IMR-90 (cell line): ENCODE results near the gene FRMD5. TPM values are rescaled to one million over a fixed set of nuclear protein-coding genes. Genes with fewer than 3 reads are reported as not detected.

Source experiments
- ATAC-seq: fragments of 200-7000 bp; cut with Tn5 transposase; 2 replicates; pipeline ENCODE4 v1.9.1; 2020; ENCODE audit warnings: low read depth, mild to moderate bottlenecking, moderate library complexity
- BruUV-seq: library from RNA; stranded (reverse); fragments of 400-500 nt; replicated peaks from 2 replicates; lab custom pipeline; 2021; lab: Mats Ljungman, UMichigan
- CTCF ChIA-PET: fragments of 300-600 bp; formaldehyde crosslinking; extraction: SDS; loops from one replicate; lab custom pipeline; 2021; ENCODE audit warnings: antibody characterized with exemption; lab: Yijun Ruan, JAX
- POLR2A ChIA-PET: fragments of 300-600 bp; sonication (Branson Sonifier 250); formaldehyde crosslinking; loops from one replicate; lab custom pipeline; 2022; ENCODE audit warnings: antibody characterized with exemption; ENCODE audit not compliant: unreplicated experiment; lab: Charles Lee
- DNase-seq: peaks from one replicate; pipeline ENCODE4 v3.0.0; 2013
- H2AFZ ChIP-seq: replicated peaks from 2 replicates; pipeline ENCODE3; 2013; ENCODE audit warnings: low read length, mild to moderate bottlenecking; ENCODE audit not compliant: poor library complexity
- H2AK5ac ChIP-seq: 2 replicates; pipeline ENCODE4 v1.6.1; 2013; ENCODE audit warnings: low read depth, low read length, inconsistent platforms
- H2AK9ac ChIP-seq: replicated peaks from 2 replicates; pipeline ENCODE3; 2013; ENCODE audit warnings: mild to moderate bottlenecking, low read depth, low read length, moderate library complexity; ENCODE audit not compliant: poor library complexity
- H2BK120ac ChIP-seq: 2 replicates; pipeline ENCODE4 v1.6.1; 2013; ENCODE audit warnings: low read depth, low read length, inconsistent platforms
- H2BK15ac ChIP-seq: 3 replicates; pipeline ENCODE4 v1.6.1; 2013; ENCODE audit warnings: low read depth, low read length, inconsistent platforms
- H2BK20ac ChIP-seq: 2 replicates; pipeline ENCODE4 v1.6.1; 2013; ENCODE audit warnings: low read depth, mild to moderate bottlenecking, inconsistent platforms, low read length, moderate library complexity
- H2BK5ac ChIP-seq: 2 replicates; pipeline ENCODE4 v1.6.1; 2013; ENCODE audit warnings: mild to moderate bottlenecking, low read depth, low read length, inconsistent platforms; ENCODE audit not compliant: poor library complexity, severe bottlenecking
- H3K14ac ChIP-seq: replicated peaks from 2 replicates; pipeline ENCODE4 v1.6.1; 2013; ENCODE audit warnings: low read depth, low read length, inconsistent platforms
- H3K18ac ChIP-seq: 2 replicates; pipeline ENCODE4 v1.6.1; 2013; ENCODE audit warnings: low read depth, low read length, control low read depth
- H3K23ac ChIP-seq: 2 replicates; pipeline ENCODE4 v1.6.1; 2013; ENCODE audit warnings: low read depth, low read length, inconsistent platforms
- H3K27ac ChIP-seq: 2 replicates; pipeline ENCODE4 v1.5.1; 2013; ENCODE audit warnings: mild to moderate bottlenecking, control low read depth, low read length; ENCODE audit not compliant: insufficient read depth
- H3K27me3 ChIP-seq: 2 replicates; pipeline ENCODE4 v1.6.1; 2013; ENCODE audit warnings: low read length; ENCODE audit not compliant: control insufficient read depth, insufficient read depth
- H3K36me3 ChIP-seq: 2 replicates; pipeline ENCODE4 v1.6.1; 2013; ENCODE audit warnings: low read length, mixed read lengths; ENCODE audit not compliant: control insufficient read depth, insufficient read depth
- H3K4ac ChIP-seq: 2 replicates; pipeline ENCODE4 v1.6.1; 2013; ENCODE audit warnings: low read depth, low read length, inconsistent platforms
- H3K4me1 ChIP-seq: 2 replicates; pipeline ENCODE4 v1.6.1; 2013; ENCODE audit warnings: low read length, mixed read lengths; ENCODE audit not compliant: control insufficient read depth, insufficient read depth
- H3K4me2 ChIP-seq: 2 replicates; pipeline ENCODE4 v1.6.1; 2013; ENCODE audit warnings: low read depth, mild to moderate bottlenecking, control low read depth, low read length, moderate library complexity
- H3K4me3 ChIP-seq: 2 replicates; pipeline ENCODE4 v1.5.1; 2013; ENCODE audit warnings: low read depth, mild to moderate bottlenecking, control low read depth, low read length, moderate library complexity; ENCODE audit not compliant: insufficient read depth
- H3K56ac ChIP-seq: 2 replicates; pipeline ENCODE4 v1.6.1; 2013; ENCODE audit warnings: low read length, inconsistent platforms; ENCODE audit not compliant: insufficient read depth; ENCODE audit errors: extremely low read depth
- H3K79me1 ChIP-seq, 2 experiments: 2 replicates each; pipeline ENCODE4 v1.6.1; 2013; ENCODE audit warnings: low read length in 2 of 2, inconsistent platforms in 1 of 2, low read depth in 1 of 2
- H3K9ac ChIP-seq: 2 replicates; pipeline ENCODE4 v1.6.1; 2013; ENCODE audit warnings: low read depth, low read length, control low read depth
- H3K9me1 ChIP-seq: 2 replicates; pipeline ENCODE4 v1.6.1; 2013; ENCODE audit warnings: low read length, inconsistent platforms; ENCODE audit not compliant: insufficient read depth
- H3K9me3 ChIP-seq: 2 replicates; pipeline ENCODE4 v1.6.1; 2013; ENCODE audit warnings: low read length; ENCODE audit not compliant: control insufficient read depth, insufficient read depth
- H4K20me1 ChIP-seq: 2 replicates; pipeline ENCODE4 v1.6.1; 2013; ENCODE audit warnings: low read length, inconsistent platforms; ENCODE audit not compliant: insufficient read depth
- H4K5ac ChIP-seq: 2 replicates; pipeline ENCODE4 v1.6.1; 2013; ENCODE audit warnings: mild to moderate bottlenecking, low read depth, low read length, control low read depth
- H4K8ac ChIP-seq, 2 experiments: 2 replicates each; pipeline ENCODE4 v1.6.1; 2013; ENCODE audit warnings: low read depth in 2 of 2, low read length in 2 of 2, control low read depth in 1 of 2, inconsistent platforms in 1 of 2
- H4K91ac ChIP-seq: 2 replicates; pipeline ENCODE4 v1.6.1; 2013; ENCODE audit warnings: low read depth, low read length, inconsistent platforms; ENCODE audit not compliant: insufficient read depth
- CHD1 ChIP-seq: IDR thresholded peaks from 2 replicates; pipeline ENCODE4 v1.6.1; 2012; ENCODE audit warnings: low read depth, low read length, improper control_type of control experiment
- CTCF ChIP-seq: conservative IDR thresholded peaks from 2 replicates; pipeline ENCODE4 v1.5.1; 2012; ENCODE audit warnings: mild to moderate bottlenecking, low read depth, low read length, improper control_type of control experiment
- FOS ChIP-seq: fragments of 150-350 bp; IDR thresholded peaks from 2 replicates; pipeline ENCODE4 v1.6.1; 2016; ENCODE audit warnings: low read depth, low read length
- MAFK ChIP-seq: IDR thresholded peaks from 2 replicates; pipeline ENCODE4 v1.6.1; 2012; ENCODE audit warnings: low read depth, low read length, improper control_type of control experiment
- MXI1 ChIP-seq: IDR thresholded peaks from 2 replicates; pipeline ENCODE4 v1.6.1; 2012; ENCODE audit warnings: low read depth, mild to moderate bottlenecking, low read length, moderate library complexity, borderline replicate concordance
- RAD21 ChIP-seq: IDR thresholded peaks from 2 replicates; pipeline ENCODE4 v1.6.1; 2012; ENCODE audit warnings: low read length, improper control_type of control experiment
- RCOR1 ChIP-seq: IDR thresholded peaks from 2 replicates; pipeline ENCODE4 v1.6.1; 2012; ENCODE audit warnings: mild to moderate bottlenecking, low read length, improper control_type of control experiment; ENCODE audit not compliant: insufficient replicate concordance
- RFX5 ChIP-seq: IDR thresholded peaks from 2 replicates; pipeline ENCODE4 v1.8.0; 2012; ENCODE audit warnings: low read depth, mild to moderate bottlenecking, low read length, moderate library complexity
- USF2 ChIP-seq: fragments of 150-350 bp; IDR thresholded peaks from 2 replicates; pipeline ENCODE4 v1.6.1; 2017; ENCODE audit warnings: mild to moderate bottlenecking, antibody characterized with exemption, low read length, low read depth
- WGBS, 2 experiments: methylation state at CpG; one replicate each; pipeline versions ENCODE4 v1.1.5 to v1.1.7; 2013; ENCODE audit warnings: missing lambda C conversion rate in 2 of 2; ENCODE audit not compliant: insufficient read length in 1 of 2; ENCODE audit errors: extremely low coverage in 2 of 2; 5-methylcytosine and 5-hydroxymethylcytosine counted together
- dilution Hi-C: fragments of 300-500 bp; cut with HindIII; formaldehyde crosslinking; loops from one replicate; pipeline ENCODE4 v1.14.3; 2018; ENCODE audit warnings: low sequenced_read_pairs; ENCODE audit not compliant: unreplicated experiment
- in situ Hi-C: fragments of 300-500 bp; cut with MboI; formaldehyde crosslinking; loops from 3 replicates; pipeline ENCODE4 v1.14.3; 2019; ENCODE audit warnings: low sequenced_read_pairs, inconsistent platforms, mixed read lengths
- intact Hi-C: fragments of 100-400 bp; cut with micrococcal nuclease; formaldehyde crosslinking; loops from 2 replicates; pipeline ENCODE4 v1.10.0; 2022
- polyA plus RNA-seq, 3 experiments: library from polyadenylated mRNA; depleted of rRNA; stranded (reverse); fragments of >200 nt; gene quantifications; 2 replicates each; pipeline ENCODE4 v1.2.3, GENCODE V29; 2012; ENCODE audit warnings: low replicate concordance in 1 of 3
- total RNA-seq: library from RNA; depleted of rRNA; stranded (reverse); fragments of >200 nt; gene quantifications from 2 replicates; pipeline ENCODE4 v1.2.3, GENCODE V29; 2012

The FRMD5 gene
- total and polyA plus RNA-seq, 2 of the 4 experiments (the other 2 are of a cell fraction), result 4.1 to 5.4 TPM

- Histone ChIP-seq H2BK20ac (no peak overlapping the region), H3K27me3 (no peaks in the 10 kb centered on the region), H3K27ac (no peak overlapping the region), H4K8ac (no peak overlapping the region), H3K18ac (no peak overlapping the region), H3K36me3 (no peaks in the 10 kb centered on the region), H4K20me1 (no peaks in the 10 kb centered on the region), H3K9me3 (no peaks in the 10 kb centered on the region), H3K14ac (no peak overlapping the region), H3K4me3 (no peak overlapping the region), H3K4ac (no peak overlapping the region), H4K91ac (no peak overlapping the region), H2AFZ (no peak overlapping the region), H3K4me1 (peaks cover 6% of the 10 kb centered on the region), H2BK15ac (no peak overlapping the region), H2BK120ac (no peak overlapping the region), H3K4me2 (no peak overlapping the region), H3K9me1 (0 out of 2 replicates have a peak, but pooled peaks cover 3% of the 10 kb centered on the region), H3K79me1 (peaks cover 0 to 20% of the 10 kb centered on the region in 2 experiments; a peak in 2 of 4 replicates), H2AK5ac (no peak overlapping the region), H4K5ac (no peak overlapping the region), H3K9ac (no peak overlapping the region), H2BK5ac (no peak overlapping the region), H2AK9ac (no peak overlapping the region), H3K23ac (no peak overlapping the region), H3K56ac (no peak overlapping the region)
- intact Hi-C loops, result no loop called here
- dilution Hi-C loops, result no loop called here
- ChIA-PET POLR2A (no interaction called here), CTCF (no interaction called here)
- TF ChIP-seq MAFK (no peak), CTCF (no peak), RCOR1 (no peak), RFX5 (no peak), FOS (no peak), USF2 (no peak), CHD1 (no peak), MXI1 (no peak), RAD21 (no peak)
- in situ Hi-C loops, result no loop called here
- DNase-seq (no peak), ATAC-seq (no peak)
- no TSS peak for BruUV-seq
- WGBS, 2 experiments, result 82% methylated on average over 3 of the region's 3 CpGs; no CpG with 5 or more reads in 1 of the 2 experiments
Observed at GRCh38 chr15:44094781-44095180, 100.3 kb downstream of the FRMD5 start.
